ENCODE measurements around the gene G3BP2.
A peak's percentile ranks its signal among the peaks of the same experiment; 100 is the strongest.
"Not testable (repeated sequence)": the region's sequence is repeated elsewhere in the genome, so short reads cannot be mapped to it uniquely, and the experiment has no call there.

Gene G3BP2

DNA sequence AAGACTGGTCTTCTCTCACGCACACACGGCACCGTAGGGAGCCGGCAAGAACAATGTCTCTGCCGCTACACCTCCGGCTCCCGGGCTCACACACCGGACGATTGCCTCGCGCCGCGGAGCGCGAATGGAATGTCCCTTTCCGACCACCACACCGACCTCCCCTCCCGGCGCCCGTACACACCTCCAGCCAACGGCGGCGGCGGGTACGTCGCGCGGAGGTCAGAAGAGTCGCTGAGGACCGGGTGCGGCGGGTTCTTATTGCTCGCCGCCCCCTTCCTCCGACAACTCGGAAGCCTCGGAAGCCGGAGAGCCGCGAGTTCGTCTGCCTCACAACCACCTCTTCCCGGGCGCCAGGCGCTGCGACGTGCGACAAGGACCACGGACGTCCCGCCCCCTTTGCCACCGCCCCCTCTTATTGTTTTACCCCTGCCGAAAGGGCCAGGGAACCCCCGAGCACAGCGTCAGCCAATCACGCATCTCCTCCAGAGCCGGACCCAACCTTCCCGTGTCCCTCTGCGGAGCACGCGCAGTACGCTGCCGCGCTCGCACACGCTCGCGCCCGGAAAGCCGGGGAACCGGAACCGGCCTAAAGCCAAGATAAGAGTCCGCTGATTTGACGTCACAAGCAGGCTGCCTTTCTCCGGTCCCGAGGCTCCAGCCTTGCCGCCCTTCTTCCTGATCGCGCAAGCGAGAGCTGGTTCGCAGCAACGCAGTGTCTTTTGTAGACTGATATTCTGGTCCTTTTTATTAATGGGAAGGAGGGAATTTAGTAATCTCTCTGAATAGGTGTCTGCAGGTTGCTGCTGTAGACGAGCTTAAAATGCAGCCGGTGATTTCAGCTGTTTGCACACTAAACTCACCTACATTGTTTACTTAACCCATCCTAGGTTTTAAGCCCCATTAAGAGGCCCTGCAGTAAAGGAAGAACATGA is at the start of gene G3BP2:
G3BP2 (minus strand) TSS at position 385 of the 932 bp plus-strand sequence. CDS start 11,386 bp downstream, outside the sequence.
- TF ChIP-seq, protein P1, sequence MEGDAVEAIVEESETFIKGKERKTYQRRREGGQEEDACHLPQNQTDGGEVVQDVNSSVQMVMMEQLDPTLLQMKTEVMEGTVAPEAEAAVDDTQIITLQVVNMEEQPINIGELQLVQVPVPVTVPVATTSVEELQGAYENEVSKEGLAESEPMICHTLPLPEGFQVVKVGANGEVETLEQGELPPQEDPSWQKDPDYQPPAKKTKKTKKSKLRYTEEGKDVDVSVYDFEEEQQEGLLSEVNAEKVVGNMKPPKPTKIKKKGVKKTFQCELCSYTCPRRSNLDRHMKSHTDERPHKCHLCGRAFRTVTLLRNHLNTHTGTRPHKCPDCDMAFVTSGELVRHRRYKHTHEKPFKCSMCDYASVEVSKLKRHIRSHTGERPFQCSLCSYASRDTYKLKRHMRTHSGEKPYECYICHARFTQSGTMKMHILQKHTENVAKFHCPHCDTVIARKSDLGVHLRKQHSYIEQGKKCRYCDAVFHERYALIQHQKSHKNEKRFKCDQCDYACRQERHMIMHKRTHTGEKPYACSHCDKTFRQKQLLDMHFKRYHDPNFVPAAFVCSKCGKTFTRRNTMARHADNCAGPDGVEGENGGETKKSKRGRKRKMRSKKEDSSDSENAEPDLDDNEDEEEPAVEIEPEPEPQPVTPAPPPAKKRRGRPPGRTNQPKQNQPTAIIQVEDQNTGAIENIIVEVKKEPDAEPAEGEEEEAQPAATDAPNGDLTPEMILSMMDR (IDR thresholded peaks at IDR 0.05; ENCODE audit: borderline replicate concordance, control extremely low read depth, extremely low read depth, insufficient read depth, missing control alignments): no peak
- peak; percentile 98 for DNase-seq (ENCODE audit: low spot score)
- in situ Hi-C loops (cut with MboI; ENCODE audit: low sequenced_read_pairs, unreplicated experiment): no loop called here

- DNase-seq (ENCODE audit: low spot score): no peak
- in situ Hi-C loops (cut with MboI; ENCODE audit: low sequenced_read_pairs, unreplicated experiment): no loop called here
- TF ChIP-seq, protein P1 (IDR thresholded peaks at IDR 0.05; ENCODE audit: borderline replicate concordance, control extremely low read depth, extremely low read depth, insufficient read depth, missing control alignments): no peak
Measured at GRCh38 chr4:75722417-75722816, 49.2 kb upstream of the G3BP2 start.

DNA sequence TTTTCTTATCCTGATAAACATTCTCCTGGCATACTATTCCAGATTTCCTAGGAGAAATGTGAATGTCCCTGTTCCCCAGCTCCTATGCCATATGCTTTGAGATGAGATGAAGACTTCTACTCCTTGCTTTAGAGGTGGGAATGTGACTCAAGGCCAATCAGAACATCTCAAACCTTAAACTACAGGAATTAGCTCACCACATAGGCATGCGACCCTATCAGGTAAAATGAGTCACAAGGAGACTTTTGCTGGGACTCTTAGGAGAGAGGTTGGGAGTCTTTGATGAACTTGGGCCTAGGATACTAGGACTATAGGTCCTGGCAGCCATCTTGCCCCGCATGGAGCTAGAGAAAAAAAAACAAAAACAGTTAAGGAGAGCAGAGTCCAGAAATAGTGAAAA is 45.3 kb upstream of the G3BP2 start:
- in situ Hi-C loops (cut with MboI; ENCODE audit: low sequenced_read_pairs, unreplicated experiment): no loop called here
- no peak for DNase-seq (ENCODE audit: low spot score)
- TF ChIP-seq, protein P1 (IDR thresholded peaks at IDR 0.05; ENCODE audit: borderline replicate concordance, control extremely low read depth, extremely low read depth, insufficient read depth, missing control alignments): no peak

GRCh38 chr4:75717408-75717807 is 44.2 kb upstream of the G3BP2 start:
- in situ Hi-C loops (cut with MboI; ENCODE audit: low sequenced_read_pairs, unreplicated experiment): no loop called here
- DNase-seq (ENCODE audit: low spot score): no peak
- TF ChIP-seq, protein P1 (IDR thresholded peaks at IDR 0.05; ENCODE audit: borderline replicate concordance, control extremely low read depth, extremely low read depth, insufficient read depth, missing control alignments): no peak

GRCh38 chr4:75716054-75716453 is 42.8 kb upstream of the G3BP2 start:
- in situ Hi-C loops (cut with MboI; ENCODE audit: low sequenced_read_pairs, unreplicated experiment); DNase-seq (ENCODE audit: low spot score): not testable (repeated sequence)

DNA sequence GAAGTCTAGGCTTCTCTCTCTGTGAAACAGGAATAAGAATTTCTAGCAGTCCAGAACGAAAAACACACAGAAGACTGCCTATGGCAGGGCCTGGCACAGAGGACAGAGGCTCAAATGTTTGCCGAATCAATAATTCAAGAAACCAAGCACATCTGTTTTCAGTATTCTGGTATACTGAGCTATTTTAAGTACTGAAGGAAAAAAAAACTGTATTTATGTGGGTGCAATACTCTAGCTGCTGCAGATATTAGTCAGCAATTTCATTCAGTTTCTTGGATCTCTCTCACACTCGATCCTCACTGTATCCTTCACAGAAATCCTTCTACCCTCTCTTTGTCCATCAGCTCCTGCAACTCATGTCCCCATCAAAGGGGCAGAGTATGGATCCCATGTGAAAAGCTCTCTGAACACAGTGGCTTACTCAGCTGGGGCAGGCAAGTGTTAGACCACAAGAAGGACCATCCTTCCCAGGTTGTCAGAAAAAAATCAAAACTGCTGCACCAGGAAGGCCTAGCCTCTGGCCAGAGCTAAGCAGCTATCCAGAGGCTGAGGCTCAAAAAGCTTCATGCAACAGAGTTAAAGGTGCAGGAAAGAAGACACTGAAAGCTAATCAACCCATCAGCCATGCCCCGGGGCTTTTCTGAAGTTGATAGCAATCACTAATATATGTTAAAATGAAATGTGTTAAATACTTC is 42.0 kb upstream of the G3BP2 start:
- DNase-seq (ENCODE audit: low spot score): no peak
- TF ChIP-seq, protein P1 (IDR thresholded peaks at IDR 0.05; ENCODE audit: borderline replicate concordance, control extremely low read depth, extremely low read depth, insufficient read depth, missing control alignments): no peak
- in situ Hi-C loops (cut with MboI; ENCODE audit: low sequenced_read_pairs, unreplicated experiment): no loop called here

- TF ChIP-seq, protein P1 (IDR thresholded peaks at IDR 0.05; ENCODE audit: borderline replicate concordance, control extremely low read depth, extremely low read depth, insufficient read depth, missing control alignments): no peak
- DNase-seq (ENCODE audit: low spot score): no peak
- in situ Hi-C loops (cut with MboI; ENCODE audit: low sequenced_read_pairs, unreplicated experiment): no loop called here
Measured at GRCh38 chr4:75714704-75715103, 41.5 kb upstream of the G3BP2 start.

All from GM13976 (cell line).